ENCODE results near the gene TTC17.
"Not testable (repeated sequence)": the region's sequence is repeated elsewhere in the genome, so short reads cannot be mapped to it uniquely, and the experiment has no call there.

Gene TTC17

GRCh38 chr11:43358801-43359421 lies at the start of gene TTC17:
TSS of gene TTC17 (plus strand) at chr11:43358920. CDS start at chr11:43358955, 35 bp downstream.
- DNase-seq = peak; percentile 95

- DNase-seq = peak; percentile 95
Observed at GRCh38 chr11:43311791-43312607, 46.7 kb upstream of the TTC17 start, which contains the start of gene API5. TSS of gene API5 (plus strand) at chr11:43311996. CDS start at chr11:43312128, 132 bp downstream.

- DNase-seq = no peak
Observed at GRCh38 chr11:43315966-43316365, 42.8 kb upstream of the TTC17 start.

- DNase-seq = no peak
Observed at GRCh38 chr11:43316451-43316850, 42.3 kb upstream of the TTC17 start.

GRCh38 chr11:43327987-43328386 lies 30.7 kb upstream of the TTC17 start:
- peak; percentile 48 for DNase-seq

- DNase-seq = no peak
Observed at GRCh38 chr11:43328482-43328881, 30.2 kb upstream of the TTC17 start.

- DNase-seq = no peak
Observed at GRCh38 chr11:43341159-43341558, 17.6 kb upstream of the TTC17 start.

GRCh38 chr11:43351426-43351825 lies 7.3 kb upstream of the TTC17 start:
- not testable (repeated sequence) for DNase-seq

- DNase-seq = no peak
Observed at GRCh38 chr11:43354311-43354710, 4.4 kb upstream of the TTC17 start.

- no peak for DNase-seq
Observed at GRCh38 chr11:43356336-43356735, 2.4 kb upstream of the TTC17 start.

- no peak for DNase-seq
Observed at GRCh38 chr11:43358279-43358800, 380 bp upstream of the TTC17 start.

GRCh38 chr11:43359422-43359818 lies 700 bp downstream of the TTC17 start:
- peak; percentile 21 for DNase-seq

- DNase-seq = peak; percentile 12
Observed at GRCh38 chr11:43360361-43361032, 1.8 kb downstream of the TTC17 start.

GRCh38 chr11:43366677-43367076 lies 8.0 kb downstream of the TTC17 start:
- no peak for DNase-seq

- DNase-seq = no peak
Observed at GRCh38 chr11:43367382-43368178, 8.9 kb downstream of the TTC17 start.

GRCh38 chr11:43376065-43376464 lies 17.3 kb downstream of the TTC17 start:
- no peak for DNase-seq

GRCh38 chr11:43376594-43376993 lies 17.9 kb downstream of the TTC17 start:
- no peak for DNase-seq

- DNase-seq = no peak
Observed at GRCh38 chr11:43377389-43377788, 18.7 kb downstream of the TTC17 start.

- DNase-seq = no peak
Observed at GRCh38 chr11:43378897-43379296, 20.2 kb downstream of the TTC17 start.

GRCh38 chr11:43381802-43382201 lies 23.1 kb downstream of the TTC17 start:
- DNase-seq = no peak

GRCh38 chr11:43382614-43383013 lies 23.9 kb downstream of the TTC17 start:
- DNase-seq = no peak

- DNase-seq = no peak
Observed at GRCh38 chr11:43384393-43384792, 25.7 kb downstream of the TTC17 start.

- DNase-seq = no peak
Observed at GRCh38 chr11:43392713-43393112, 34.0 kb downstream of the TTC17 start.
